GM21576 (cell line): Measurements from ENCODE around the gene FNDC3A.
"Not testable (repeated sequence)": the region's sequence is repeated elsewhere in the genome, so short reads cannot be mapped to it uniquely, and the experiment has no call there.

Experiments
- ATAC-seq: cut with Tn5 transposase; IDR thresholded peaks from one replicate; pipeline ENCODE4 v1.9.1; 2021; ENCODE audit warnings: mild to moderate bottlenecking, moderate library complexity; ENCODE audit not compliant: unreplicated experiment

Gene FNDC3A

DNA sequence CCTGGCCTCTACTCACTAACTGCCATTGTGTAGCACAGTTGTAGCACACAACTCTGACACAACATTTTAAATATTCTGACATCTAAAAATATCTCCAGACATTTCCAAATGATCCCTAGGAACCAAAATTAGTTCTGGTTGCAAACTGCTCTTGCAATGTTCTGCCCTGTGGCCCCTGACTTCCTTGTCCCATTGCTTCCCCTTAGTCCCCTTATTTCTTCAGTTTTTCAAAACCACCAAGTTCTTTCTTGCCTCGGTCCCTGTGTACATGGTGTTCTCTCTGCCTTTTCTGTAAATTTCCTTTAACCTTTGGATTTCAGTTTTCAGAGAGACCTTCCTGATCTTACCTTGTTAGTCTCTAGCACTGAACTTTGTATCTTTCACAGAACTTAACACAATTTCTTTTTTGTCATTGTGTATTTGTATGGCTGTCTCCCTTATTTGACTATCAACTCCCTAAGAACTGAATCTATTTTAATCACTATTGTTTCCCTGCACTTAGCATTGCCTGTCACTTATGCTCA, 156.8 kb downstream of the FNDC3A start:
- no peak for ATAC-seq

DNA sequence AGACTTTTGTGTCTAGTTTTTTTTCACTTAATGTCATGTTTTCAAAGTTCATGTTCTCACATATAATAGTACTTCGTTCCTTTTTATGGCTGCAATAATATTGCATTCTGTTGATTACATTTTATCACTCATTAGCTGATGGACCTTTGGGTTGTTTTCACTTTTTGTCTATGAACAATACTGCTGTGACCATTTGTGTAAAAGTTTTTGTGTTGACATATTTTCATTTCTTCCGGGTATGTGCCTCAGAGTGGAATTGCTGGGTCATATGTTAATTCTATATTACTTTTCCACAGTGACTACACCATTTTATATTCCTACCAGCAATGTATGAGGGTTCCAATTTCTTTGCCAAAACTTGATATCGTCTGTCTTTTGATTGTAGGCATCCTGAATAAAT, 158.6 kb downstream of the FNDC3A start:
- ATAC-seq, result no peak

DNA sequence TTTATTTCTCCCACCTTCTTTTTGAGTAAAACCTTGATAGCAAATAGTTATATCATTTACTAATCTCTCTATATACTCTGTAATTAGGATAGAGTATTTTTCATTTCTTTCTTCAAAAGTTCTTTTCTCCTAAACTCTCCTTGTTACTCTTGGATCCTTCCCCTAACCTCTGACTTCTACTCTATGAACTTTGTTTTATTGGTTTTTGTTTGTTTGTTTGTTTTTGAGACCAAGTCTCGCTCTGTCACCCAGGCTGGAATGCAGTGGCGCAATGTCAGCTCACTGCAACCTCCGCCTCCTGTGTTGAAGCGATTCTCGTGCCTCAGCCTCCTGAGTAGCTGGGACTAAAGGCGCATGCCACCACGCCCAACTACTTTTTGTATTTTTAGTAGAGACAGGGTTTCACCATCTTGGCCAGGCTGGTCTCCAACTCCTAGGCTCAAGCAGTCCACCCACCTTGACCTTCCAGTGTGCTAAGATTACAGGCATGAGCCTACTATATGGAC, 161.5 kb downstream of the FNDC3A start:
- not testable (repeated sequence) for ATAC-seq

DNA sequence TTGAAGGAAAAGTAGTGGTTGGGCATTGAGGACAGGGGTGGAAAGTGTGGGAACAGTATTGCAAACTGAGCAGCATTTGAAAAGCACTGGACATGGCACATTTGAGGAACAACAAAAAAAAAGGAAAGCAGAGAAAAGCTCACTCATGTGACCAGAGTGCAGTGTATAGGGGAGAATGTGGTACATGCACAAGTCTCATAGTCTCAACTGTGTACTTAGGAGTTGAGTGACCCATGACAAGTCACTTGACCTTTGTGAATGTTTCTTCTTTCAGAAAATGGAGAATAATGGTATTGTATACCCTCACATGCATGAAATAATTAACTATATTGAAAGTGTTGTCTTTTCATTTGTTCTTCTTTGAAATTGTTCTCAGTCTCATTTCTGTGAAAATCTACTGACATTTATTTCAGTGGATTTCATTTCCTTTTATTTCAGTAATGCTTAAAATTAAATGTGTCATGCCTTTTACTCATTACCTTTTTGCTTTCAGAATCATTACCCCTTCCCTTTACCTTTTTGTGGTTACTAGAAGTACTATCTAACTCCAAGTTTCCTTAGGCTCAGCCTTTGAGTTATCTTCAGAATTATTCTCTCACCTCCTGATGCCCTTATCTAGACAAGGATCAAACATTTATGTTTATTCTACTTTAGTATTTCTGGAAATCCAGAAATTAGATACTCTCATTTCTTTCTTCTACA, 165.3 kb downstream of the FNDC3A start:
- ATAC-seq, result no peak

DNA sequence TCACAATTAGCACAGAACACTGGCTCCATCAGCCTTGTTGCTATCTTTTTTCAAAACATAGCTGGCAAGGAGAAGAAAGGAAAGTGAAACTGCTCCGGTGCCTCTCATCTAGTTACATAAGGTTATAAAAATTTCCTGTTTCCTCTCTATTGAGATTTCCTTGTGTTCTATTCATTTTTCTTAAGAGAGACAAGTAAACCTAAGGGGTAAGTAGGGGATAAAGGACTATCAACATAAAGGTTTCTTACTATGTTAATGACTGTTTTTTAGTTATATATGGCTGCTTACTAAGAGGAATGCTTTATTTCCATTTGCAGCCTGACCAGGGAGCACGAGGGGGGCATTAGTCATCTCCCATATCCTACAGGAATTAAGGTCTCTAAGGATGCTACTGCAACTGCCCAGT, 171.2 kb downstream of the FNDC3A start:
- no peak for ATAC-seq

DNA sequence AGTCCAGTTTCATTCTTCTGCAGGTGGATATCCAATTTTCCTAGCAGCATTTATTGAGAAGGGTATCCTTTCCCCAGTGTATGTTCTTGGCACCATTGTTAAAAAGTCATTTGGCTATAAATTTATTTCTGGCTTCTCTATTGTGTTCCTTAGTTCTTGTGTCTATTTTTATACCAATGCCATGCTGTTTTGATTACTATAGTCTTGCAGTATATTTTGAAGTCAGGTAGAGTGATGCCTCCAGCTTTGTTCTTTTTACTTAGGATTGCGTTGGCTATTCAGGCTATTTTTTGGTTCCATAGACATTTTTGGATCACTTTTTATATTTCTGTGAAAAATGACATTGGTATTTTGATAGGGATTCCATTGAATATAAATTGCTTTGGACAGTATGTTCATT, 172.7 kb downstream of the FNDC3A start:
- no peak for ATAC-seq

DNA sequence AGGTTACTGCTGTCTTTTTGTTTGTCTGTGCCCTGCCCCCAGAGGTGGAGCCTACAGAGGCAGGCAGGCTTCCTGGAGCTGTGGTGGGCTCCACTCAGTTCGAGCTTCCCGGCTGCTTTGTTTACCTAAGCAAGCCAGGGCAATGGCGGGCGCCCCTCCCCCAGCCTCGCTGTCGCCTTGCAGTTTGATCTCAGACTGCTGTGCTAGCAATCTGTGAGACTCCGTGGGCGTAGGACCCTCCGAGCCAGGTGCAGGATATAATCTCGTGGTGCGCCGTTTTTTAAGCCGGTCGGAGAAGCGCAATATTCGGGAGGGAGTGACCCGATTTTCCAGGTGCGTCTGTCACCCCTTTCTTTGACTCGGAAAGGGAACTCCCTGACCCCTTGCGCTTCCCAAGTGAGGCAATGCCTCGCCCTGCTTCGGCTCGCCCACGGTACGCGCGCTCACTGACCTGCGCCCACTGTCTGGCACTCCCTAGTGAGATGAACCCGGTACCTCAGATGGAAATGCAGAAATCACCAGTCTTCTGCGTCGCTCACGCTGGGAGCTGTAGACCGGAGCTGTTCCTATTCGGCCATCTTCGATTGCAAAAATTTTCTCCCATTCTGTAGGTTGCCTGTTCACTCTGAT, 182.4 kb downstream of the FNDC3A start:
- not testable (repeated sequence) for ATAC-seq

DNA sequence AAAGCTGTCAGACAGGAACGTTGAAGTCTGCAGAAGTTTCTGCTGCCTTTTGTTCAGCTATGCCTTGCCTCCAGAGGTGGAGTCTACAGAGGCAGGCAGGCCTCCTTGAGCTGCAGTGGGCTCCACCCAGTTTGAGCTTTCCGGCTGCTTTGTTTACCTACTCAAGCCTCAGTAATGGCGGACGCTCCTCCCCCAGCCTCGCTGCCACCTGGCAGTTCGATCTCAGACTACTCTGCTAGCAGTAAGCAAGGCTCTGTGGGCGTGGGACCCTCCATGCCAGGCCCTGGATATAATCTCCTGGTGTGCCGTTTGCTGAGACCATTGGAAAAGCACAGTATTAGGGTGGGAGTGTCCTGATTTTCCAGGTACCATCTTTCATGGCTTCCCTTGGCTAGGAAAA, 187.4 kb downstream of the FNDC3A start:
- ATAC-seq, result not testable (repeated sequence)

DNA sequence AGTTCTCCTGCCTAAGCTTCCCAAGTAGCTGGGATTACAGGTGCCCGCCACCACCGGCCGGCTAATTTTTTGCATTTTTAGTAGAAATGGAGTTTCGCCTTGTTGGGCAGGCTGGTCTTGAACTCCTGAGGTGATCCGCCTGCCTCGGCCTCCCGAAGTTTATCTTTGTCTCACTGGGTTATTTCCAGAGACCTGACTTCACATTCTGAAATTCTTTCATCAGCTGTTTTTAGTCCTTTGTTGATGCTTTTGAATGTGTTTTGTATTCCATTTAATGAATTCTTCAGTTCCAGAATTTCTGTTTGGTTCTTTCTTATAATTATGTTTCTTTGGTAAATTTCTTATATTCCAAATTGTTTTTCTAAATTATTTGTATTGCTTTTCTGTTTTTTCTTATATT, 189.0 kb downstream of the FNDC3A start:
- ATAC-seq, result no peak

DNA sequence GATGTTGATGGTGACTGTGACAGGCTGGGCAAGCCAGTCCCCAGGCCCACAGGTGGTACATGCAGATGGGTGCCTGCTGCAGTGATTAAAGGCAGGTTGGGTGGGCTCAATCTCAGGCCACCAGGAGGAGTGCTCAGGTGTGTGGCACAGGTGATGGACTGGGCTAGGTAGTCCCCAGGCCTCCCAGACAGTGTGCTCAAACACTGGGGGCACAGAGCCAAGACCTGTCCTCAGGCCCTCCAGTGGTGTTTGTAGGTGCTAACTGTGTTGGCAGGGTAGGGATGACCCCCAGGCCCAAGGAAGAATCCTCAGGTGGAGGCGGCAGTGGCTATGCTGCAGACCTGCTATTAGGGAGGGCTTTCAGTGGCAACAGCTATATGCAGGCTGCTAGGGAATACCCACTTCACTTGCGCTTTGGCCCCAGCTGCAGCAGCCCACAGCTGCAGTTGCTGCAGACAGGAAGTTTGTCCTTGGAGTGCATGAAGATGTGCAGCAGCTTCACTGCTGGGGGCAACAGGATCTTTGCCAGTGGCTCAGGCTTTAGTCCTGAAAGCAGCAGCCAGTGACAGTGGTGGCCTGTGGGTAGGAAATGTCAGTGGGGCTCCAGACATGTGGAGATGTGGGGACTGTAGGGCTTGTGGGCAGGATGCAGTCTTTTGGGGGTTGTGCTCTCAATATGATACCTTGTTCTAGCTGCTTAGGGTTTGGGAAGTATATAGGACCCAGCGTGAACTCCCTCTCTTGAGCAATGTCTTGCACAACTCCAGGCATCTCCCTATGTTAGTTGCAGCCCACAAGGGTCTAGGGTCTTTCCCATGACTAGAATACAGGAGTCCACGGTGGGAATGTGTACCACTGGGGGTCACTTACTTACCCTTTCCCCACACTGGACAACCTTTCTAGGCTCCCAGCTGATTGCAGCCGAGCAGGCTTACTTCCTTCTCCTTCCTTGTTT, 190.4 kb downstream of the FNDC3A start:
- no peak for ATAC-seq

DNA sequence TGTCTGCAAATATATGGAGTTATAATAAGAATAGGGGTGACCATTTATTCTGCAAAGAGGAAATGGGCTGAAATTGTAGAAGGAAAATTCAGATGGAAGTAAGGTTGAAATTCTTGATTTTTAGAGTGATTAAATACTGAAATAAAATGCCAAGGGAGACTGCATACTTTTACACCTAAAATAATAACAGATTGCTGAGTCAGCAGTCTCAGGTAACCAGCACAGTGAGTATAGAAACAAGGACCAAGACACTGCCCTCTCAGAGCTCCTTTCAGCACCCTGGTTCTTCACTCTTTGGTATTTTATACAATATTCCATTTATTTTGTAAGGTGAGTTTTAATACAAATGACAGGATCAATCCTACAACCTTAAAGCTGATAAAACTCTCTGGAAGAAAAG, 195.6 kb downstream of the FNDC3A start:
- ATAC-seq, result no peak

DNA sequence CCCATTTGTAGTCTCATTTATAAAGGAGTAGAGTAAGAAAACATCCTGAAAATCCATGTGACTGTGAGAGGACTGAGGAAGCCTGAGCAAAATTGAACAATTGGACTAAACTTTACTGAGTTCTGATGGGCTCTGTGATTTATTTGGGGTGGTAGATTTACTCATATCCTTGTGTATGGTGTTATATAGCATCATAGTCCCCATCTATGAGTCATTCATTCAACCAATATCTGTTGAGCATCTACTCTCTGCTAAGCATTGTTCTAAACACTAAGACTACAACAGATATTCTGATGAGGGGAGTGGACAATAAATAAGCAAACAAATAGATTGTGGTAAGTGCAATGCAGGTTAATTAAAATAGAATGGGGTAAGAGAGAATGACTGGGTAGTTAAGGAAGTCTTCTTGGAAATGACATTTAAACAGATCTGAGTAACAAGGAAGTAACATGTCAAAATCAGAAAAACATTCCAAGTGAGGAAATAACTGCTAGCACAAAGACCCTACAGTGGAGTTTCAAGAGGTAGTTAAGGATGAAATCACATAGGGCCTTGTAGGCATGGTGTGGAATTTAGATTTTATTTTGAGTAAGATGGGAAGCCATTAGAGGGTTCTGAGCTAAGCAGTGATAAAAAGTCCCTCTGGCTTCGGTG, 208.1 kb downstream of the FNDC3A start:
- no peak for ATAC-seq

DNA sequence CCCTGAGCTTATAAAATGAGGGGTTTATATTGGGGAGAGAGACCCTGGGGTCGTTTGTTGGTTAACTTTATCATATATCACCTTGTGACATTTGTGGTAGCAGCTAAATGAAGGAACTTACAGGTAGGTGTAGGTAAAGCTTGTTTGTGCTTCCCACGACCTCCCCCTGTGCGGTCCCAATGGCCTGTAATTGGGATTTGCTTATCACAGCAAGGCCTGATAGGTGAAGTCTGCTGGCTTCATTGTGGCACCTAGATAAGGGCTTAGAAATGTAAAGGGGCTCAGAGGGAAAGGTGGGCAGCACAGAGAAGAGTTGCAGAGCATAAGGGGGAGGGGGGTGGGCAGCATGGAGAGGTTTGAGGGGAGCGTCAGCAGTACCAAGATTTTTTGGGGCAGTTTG, 208.9 kb downstream of the FNDC3A start:
- ATAC-seq, result no peak

DNA sequence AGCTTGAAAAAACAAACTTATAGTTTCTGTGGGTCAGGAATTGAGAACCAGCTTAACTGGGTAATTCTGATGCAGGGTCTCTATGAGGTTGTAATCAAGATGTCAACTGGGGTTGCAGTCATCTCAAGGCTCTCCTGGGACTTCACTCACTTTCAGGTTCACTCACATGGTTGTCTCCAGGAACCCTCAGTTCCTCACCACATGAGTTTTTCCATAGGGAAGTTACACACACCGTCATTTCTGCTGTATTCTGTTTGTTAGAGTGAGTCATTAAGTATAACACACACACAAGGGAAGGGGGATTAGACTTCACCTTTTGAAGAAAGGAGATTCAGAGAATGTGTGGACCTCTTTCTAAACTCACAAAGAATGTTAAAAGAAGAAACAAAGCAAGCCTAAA, 209.6 kb downstream of the FNDC3A start:
- ATAC-seq, result no peak

DNA sequence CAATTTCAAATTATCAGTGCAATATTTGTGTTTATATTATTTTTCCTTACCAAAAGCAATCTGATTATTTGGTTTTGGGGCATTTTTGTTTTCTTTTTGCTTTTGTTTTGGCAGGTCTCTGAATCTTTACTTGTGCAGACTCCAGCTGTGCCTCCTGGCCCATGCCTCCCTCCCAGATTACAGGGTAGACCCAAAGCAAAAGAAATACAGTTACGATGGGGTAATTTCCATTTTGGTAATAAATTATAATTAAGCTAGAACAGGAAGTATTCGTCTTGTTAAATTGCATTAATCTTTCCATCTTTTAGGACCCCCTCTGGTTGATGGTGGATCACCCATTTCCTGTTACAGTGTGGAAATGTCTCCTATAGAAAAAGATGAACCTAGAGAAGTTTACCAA, 215.2 kb downstream of the FNDC3A start:
- ATAC-seq, result no peak

DNA sequence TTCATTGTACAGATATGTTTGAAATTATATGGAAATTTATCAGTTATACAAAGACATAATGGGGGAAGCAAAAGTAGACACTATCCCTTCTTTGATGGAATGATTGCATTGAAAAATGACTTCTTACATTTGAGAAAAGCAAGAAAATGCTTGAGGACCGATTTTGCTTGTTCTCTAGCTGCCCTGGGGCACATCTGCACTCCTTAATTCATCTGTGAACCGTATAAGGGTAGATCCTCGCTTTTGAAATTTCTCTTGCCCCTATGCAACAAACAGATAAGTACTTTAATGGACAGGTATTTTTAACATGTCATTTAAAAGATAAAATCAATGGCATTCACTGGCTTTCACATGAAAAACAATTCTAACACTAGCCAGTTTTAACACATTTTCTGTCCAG, 230.9 kb downstream of the FNDC3A start:
- no peak for ATAC-seq

DNA sequence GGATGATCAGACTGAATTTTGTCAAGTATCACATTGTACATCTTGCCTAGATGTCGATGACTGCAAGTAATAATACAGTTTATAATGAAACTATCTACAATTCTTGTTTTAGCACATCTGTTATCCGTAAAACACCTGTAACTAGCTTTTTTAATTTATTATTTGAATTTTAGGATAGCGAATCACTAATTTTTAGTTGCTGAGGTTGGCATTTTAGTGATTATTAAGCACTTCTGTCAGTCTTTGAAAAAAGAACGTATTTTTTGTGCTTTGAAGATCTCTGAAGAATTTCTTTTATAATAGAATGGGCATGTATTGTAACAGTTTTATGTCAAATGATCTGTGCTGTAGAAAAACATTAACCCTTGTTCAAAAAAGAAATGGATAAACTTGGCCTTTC, 232.9 kb downstream of the FNDC3A start:
- ATAC-seq, result no peak

DNA sequence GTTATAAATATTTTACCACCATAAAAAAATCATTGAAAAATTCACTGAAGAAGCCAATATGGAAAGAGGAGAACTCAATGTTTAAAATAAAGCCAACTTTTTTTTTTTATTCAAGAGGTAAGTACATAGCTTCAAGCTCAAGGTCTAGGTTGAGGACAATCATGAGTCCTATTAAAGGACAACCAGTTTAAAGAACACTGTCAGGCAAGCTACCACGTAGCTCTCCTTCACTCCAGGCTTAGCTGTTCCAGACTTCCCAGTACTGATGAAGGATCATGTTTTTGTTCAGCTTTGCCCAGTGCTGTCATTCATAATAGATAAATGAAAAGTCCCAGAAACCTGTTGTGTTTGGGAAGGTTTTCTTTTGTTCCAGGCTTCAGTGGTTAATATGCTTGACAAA, 234.4 kb downstream of the FNDC3A start:
- no peak for ATAC-seq

DNA sequence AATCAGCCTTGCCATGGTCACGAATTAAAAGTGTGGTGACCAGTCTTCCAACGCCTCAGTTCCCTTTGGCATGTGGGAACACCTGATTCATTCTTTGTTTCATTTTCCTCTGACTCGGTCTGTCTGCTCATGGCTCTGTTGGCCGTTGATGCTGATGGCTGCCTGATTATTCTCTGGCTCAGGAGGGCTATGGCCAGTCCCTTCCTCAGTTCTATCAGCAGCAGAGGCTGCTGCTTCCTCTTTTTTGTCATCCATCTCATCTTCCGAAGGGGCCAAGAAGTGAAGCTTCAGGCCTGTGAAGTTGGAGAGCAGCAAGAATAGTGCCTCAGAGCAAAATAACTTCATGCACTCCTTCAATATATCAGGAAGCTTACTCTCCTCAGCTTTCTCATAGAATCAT, 235.0 kb downstream of the FNDC3A start:
- ATAC-seq, result no peak

DNA sequence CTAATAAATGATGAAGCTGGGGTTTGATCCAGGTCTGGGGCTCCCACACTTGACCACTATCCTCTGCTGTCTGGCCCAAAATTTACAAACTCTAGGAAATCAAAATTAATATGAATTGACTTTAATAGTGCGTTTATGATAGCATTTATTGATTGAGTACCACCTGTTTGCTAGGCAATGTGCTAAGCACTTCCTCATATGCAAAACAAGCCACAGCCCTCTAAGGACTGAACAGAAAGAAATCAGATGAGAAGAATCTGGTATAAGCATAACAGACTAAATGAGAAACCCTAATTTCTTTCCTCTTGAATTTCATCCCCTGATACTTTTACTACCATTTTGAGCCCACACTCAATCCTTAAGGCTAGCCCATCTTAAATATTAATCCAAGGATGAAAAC, 237.8 kb downstream of the FNDC3A start:
- ATAC-seq, result no peak
